NCI-H748 treated with DMSO at 0.1 percent for 48 hours (cell line): ENCODE measurements around the gene BMPR2.
A peak's percentile ranks its signal among the peaks of the same experiment; 100 is the strongest.
"Not testable (repeated sequence)": the region's sequence is repeated elsewhere in the genome, so short reads cannot be mapped to it uniquely, and the experiment has no call there.

Source experiments
- DNase-seq: peaks from one replicate; lab custom pipeline; 2025; lab: John Stamatoyannopoulos, UW

BMPR2 gene

GRCh38 chr2:202535290-202535689, 159.2 kb downstream of the BMPR2 start:
- not testable (repeated sequence) for DNase-seq

GRCh38 chr2:202541137-202541536, 165.0 kb downstream of the BMPR2 start:
- no peak for DNase-seq

- no peak for DNase-seq
These were observed 166.0 kb downstream of the BMPR2 start for GRCh38 chr2:202542142-202542541.

GRCh38 chr2:202545523-202545922, 169.4 kb downstream of the BMPR2 start:
- no peak for DNase-seq

- no peak for DNase-seq
These were observed 169.8 kb downstream of the BMPR2 start for GRCh38 chr2:202545931-202546330.

GRCh38 chr2:202546499-202547141, 170.5 kb downstream of the BMPR2 start:
- not testable (repeated sequence) for DNase-seq

- DNase-seq: no peak
These were observed 172.1 kb downstream of the BMPR2 start for GRCh38 chr2:202548240-202548639.

GRCh38 chr2:202551000-202551399, 174.9 kb downstream of the BMPR2 start:
- DNase-seq: not testable (repeated sequence)

GRCh38 chr2:202555356-202555755, 179.2 kb downstream of the BMPR2 start:
- DNase-seq: no peak

- no peak for DNase-seq
These were observed 184.1 kb downstream of the BMPR2 start for GRCh38 chr2:202560200-202560599.

GRCh38 chr2:202564226-202564625, 188.1 kb downstream of the BMPR2 start:
- no peak for DNase-seq

- DNase-seq: no peak
These were observed 190.2 kb downstream of the BMPR2 start for GRCh38 chr2:202566286-202566685.

- no peak for DNase-seq
These were observed 198.4 kb downstream of the BMPR2 start for GRCh38 chr2:202574541-202574940.

- DNase-seq: not testable (repeated sequence)
These were observed 199.1 kb downstream of the BMPR2 start for GRCh38 chr2:202575194-202575593.

- DNase-seq: peak; percentile 34
These were observed 201.4 kb downstream of the BMPR2 start for GRCh38 chr2:202577250-202578183.

- not testable (repeated sequence) for DNase-seq
These were observed 206.7 kb downstream of the BMPR2 start for GRCh38 chr2:202582846-202583245.

- no peak for DNase-seq
These were observed 207.6 kb downstream of the BMPR2 start for GRCh38 chr2:202583709-202584219.

GRCh38 chr2:202588647-202589581, 212.8 kb downstream of the BMPR2 start:
- peak; percentile 98 for DNase-seq

GRCh38 chr2:202589582-202589949, 213.4 kb downstream of the BMPR2 start:
- no peak for DNase-seq

- no peak for DNase-seq
These were observed 216.4 kb downstream of the BMPR2 start for GRCh38 chr2:202592566-202592965.

- no peak for DNase-seq
These were observed 223.0 kb downstream of the BMPR2 start for GRCh38 chr2:202599105-202599504.

- DNase-seq: no peak
These were observed 223.8 kb downstream of the BMPR2 start for GRCh38 chr2:202599911-202600310.
